ENCODE measurements around the gene IFT172.

The IFT172 gene

GRCh38 chr2:27421660-27422250 lies 67.8 kb downstream of the IFT172 start:
- DNase-seq, result no peak

- no peak for DNase-seq
Observed at GRCh38 chr2:27420996-27421395, 68.5 kb downstream of the IFT172 start.

DNA sequence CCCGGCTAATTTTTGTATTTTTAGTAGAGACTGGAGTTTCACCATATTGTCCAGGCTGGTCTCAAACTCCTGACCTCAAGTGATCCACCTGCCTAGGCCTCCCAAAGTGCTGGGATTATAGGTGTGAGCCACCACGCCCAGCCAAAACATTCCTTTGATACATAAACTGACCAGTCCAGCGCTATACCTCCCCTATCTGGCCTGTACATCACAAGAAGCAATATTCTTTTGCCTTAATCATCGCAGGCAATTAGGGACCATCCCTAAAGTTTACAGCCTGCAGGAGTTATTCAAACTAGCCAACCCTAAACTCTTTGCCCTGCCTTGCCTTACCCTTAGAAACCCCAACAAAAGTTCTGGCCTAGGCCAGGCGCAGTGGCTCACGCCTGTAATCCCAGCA lies 73.4 kb downstream of the IFT172 start:
- DNase-seq, result no peak

DNA sequence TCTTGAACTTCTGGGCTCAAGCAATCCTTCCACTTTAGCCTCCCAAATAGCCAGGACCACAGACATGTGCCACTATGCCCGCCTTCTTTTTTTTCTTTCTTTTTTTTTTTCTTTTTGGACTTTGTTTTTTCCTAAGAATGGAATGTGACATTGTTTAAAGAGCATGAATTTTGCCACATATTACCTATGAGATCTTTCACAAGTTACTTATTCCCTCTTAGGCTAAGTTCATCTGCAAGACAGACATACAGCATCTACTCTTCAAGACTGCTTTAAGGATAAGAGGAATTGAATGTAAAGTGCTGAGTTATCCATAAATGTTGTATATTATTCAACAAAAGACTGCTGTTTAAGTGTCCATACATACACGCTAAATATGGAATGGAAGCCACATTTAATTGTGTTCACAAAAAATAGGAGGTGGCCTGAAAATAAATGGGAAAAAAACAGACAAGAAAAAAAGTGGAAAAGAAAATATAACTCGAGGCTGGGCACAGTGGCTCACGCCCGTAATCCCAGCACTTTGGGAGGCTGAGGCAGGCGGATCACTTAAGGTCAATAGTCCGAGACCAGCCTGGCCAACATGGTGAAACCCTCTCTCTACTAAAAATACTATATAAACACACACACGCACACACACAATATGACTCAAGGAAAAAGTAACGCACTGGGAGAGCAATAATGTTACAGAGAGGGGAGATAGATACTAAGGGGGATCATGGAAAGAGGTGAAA lies 77.0 kb downstream of the IFT172 start:
- no peak for DNase-seq

- DNase-seq, result peak; percentile 96
Observed at GRCh38 chr2:27409321-27410073, 80.0 kb downstream of the IFT172 start, which contains the start of gene PPM1G. PPM1G (minus strand) TSS chr2:27409591; CDS start chr2:27409422, 169 bp downstream.

DNA sequence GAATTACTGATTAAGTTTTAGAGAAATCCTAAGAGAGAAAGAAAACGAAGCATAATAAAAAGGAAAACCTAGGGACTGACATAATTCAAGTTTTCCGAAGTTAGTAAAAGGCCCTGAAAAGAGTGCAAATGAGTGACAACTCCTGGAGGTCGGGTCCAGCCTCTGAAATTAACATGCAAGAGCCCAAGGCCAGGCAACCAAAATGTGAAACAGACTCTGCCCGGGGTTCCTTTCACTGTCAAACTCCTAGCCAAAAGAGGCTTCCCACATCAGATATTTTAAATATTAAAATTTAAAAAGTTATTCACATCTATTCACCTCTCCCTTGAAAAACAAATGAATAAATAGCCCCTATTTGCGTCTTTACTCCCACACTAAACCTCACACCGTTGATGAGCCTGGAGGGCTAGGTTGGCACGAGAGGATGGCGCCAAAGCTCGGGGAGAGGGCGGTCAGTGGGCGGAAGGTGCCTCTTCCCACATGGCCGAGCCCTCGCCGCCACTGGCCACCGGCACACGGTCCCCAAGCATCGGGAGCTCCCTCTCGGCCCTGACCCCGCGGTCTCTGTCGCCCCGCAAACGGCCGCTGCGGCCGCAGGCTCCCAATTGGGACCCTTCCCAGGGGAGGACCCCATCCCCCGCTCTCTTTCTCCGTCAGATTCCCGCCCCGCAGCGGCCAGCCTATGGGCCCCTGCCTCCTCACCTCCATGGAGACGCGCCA lies 80.8 kb downstream of the IFT172 start:
- DNase-seq, result peak; percentile 57

GRCh38 chr2:27407798-27408491 lies 81.6 kb downstream of the IFT172 start:
- DNase-seq, result peak; percentile 65

- DNase-seq, result no peak
Observed at GRCh38 chr2:27400348-27401135, 89.0 kb downstream of the IFT172 start.

DNA sequence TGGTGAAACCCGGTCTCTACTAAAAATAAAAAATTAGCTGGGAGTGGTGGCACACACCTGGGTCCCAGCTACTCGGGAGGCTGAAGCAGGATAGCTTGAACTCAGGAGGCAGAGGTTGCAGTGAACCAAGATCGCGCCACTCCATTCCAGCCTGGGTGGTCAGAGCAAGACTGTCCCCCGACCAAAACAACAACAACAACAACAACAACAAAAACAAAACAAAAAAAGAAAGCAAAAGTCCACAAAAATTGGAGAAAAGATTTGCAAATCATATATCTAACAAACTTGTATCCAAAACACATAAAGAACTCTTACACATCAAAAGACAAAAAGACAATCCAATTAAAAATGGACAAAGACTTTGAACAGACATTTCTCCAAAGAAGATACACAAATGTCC lies 90.6 kb downstream of the IFT172 start:
- no peak for DNase-seq
